Ecto neural progenitor cell (in vitro differentiated cells): ENCODE data around the gene PIWIL4.
"Not testable (repeated sequence)": the region's sequence is repeated elsewhere in the genome, so short reads cannot be mapped to it uniquely, and the experiment has no call there.

Experiments
- DNase-seq: peaks from one replicate; pipeline ENCODE4 v3.0.0-alpha.2; 2018; ENCODE audit warnings: low spot score

PIWIL4 gene

DNA sequence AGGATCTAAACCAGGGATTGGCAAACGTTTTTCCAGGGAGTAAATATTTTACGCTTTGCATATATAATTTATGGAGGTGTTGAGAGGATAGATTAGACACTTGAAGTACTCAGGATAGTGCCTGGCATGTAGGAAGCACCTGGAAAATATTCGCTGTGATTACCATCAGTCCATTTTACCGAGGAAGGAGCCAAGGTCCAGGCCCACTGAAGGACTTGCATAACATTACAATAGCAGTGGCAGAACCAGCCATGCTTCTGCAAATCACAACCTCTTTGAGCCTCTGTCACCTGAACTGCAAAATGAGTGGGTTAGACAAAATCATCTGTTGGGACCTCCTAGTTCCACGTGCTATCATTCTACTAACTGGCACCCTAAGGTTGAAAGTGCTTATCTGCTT is 18.0 kb upstream of the PIWIL4 start:
- DNase-seq = no peak

DNA sequence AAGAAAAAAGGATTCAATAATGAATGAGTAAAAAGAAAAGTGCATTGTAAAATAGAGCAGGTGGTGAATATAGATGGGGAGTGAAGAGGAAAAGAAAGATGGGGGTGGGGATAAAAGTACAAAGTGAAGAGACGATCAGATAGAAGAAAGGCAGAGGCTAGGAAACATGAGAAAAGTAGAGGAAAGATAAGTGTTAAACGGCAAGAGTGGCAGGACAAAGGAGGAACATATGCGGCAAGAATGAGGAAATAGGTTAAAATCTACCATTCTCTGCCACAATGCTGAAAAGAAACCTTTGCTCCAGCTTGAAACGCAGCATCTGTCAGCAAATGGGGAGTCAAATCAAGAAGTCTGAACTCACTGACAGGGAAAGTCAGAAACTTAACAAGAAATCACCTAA is 16.7 kb upstream of the PIWIL4 start:
- DNase-seq = no peak

- DNase-seq = no peak
Measured at GRCh38 chr11:94553938-94554337, 13.2 kb upstream of the PIWIL4 start.

- not testable (repeated sequence) for DNase-seq
Measured at GRCh38 chr11:94555752-94556329, 11.3 kb upstream of the PIWIL4 start.

GRCh38 chr11:94557421-94557820 is 9.7 kb upstream of the PIWIL4 start:
- DNase-seq = no peak

GRCh38 chr11:94557992-94558391 is 9.2 kb upstream of the PIWIL4 start:
- DNase-seq = no peak

- no peak for DNase-seq
Measured at GRCh38 chr11:94558468-94558867, 8.7 kb upstream of the PIWIL4 start.

DNA sequence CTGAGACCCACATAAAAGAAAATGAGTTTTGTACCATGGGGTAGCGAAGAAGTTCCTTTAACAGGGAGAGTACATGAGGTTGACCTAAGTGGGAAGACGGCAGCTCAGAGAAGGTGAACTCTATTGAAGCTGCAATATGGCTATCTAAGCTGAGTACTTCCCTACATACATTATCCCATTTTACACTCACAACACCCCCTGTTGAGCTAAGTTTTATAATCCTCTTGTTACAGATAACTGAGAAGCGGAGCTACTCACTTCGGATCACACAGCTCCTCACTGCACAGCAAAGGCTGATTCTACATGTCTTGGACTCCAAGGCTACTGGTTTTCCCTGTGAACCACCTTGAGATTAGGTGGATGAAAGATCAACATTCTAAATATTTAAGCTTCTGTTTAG is 8.2 kb upstream of the PIWIL4 start:
- no peak for DNase-seq

- DNase-seq = no peak
Measured at GRCh38 chr11:94559361-94559760, 7.8 kb upstream of the PIWIL4 start.

- DNase-seq = no peak
Measured at GRCh38 chr11:94560834-94561233, 6.3 kb upstream of the PIWIL4 start.

DNA sequence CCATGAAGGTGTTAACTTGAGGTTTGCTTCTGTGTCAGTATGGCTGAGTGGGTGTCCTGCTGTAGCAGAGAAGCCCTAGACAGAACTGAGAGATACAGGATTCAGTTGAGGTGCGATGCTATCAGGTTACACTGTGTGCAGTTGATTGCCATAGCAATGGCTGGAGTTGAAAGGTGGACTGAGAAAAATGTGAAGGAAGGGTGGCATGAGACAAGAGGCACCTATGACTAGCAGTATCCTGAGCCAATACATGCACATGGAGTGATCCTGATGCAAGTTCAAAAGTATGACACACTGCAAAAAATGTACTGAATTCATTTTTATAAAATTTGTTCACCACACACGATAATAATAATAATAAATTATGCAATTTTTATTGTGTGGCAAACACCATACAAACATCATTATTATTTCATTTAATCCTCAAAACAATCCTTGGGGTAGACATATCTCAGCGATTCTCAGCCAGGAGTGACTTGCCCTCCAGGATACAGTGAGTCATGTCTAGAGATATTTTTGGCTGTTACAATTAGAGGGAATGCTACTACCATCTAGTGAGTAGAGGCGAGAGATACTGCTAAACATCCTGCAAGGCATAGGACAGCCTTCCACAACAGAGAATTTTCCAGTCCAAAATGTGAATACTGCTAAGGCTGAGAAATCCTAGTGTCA is 3.9 kb upstream of the PIWIL4 start:
- DNase-seq = no peak

GRCh38 chr11:94563848-94564467 is 3.2 kb upstream of the PIWIL4 start:
- DNase-seq = no peak

DNA sequence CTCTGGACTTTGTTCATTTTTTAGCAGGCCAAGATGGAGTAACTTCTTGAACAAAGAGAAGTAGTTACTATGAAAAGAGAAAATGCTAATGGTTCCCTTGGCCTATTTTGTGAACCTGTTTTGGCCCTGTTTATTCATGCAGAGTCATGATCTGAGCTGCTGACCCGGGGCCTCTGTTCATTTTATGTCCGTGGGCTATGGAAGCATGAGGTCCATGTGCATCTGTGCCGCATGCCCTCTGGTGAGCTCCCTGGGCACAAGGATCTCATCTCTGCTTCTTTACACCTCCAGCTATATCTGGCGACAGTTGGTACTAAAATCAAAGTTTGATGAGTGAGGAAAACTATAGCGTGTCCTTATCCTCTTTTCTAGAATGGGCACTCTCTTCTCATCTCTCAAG is 1.0 kb downstream of the PIWIL4 start:
- DNase-seq = no peak

- DNase-seq = no peak
Measured at GRCh38 chr11:94568717-94569116, 1.5 kb downstream of the PIWIL4 start.

DNA sequence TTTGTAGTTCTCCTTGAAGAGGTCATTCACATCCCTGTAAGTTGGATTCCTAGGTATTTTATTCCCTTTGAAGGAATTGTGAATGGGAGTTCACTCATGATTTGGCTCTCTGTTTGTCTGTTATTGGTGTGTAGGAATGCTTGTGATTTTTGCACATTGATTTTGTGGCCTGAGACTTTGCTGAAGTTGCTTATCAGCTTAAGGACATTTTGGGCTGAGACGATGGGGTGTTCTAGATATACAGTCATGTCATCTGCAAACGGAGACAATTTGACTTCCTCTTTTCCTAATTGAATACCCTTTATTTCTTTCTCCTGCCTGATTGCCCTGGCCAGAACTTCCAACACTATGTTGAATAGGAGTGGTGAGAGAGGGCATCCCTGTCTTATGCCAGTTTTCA is 5.8 kb downstream of the PIWIL4 start:
- DNase-seq = not testable (repeated sequence)

GRCh38 chr11:94574193-94574961 is 7.2 kb downstream of the PIWIL4 start:
- DNase-seq = no peak

- DNase-seq = no peak
Measured at GRCh38 chr11:94576306-94576705, 9.1 kb downstream of the PIWIL4 start.

DNA sequence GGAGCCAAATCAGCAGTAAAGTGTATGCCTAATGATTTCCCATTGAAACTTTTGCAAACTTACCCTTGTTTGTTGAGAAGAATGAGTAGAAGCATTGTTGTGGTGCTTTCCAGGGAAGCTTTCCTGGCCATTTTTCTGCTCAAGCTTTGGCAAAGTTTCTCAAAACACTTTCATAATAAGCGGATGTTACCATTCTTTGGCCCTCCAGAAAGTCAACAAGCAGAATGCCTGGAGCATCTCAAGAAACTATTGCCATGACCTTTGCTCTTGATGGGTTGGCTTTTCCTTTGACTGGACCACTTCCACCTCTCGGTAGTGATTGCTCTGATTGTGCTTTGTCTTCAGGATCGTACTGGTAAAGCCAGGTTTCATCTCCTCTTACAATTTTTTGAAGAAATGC is 10.7 kb downstream of the PIWIL4 start:
- DNase-seq = no peak

- no peak for DNase-seq
Measured at GRCh38 chr11:94581926-94582325, 14.8 kb downstream of the PIWIL4 start.

DNA sequence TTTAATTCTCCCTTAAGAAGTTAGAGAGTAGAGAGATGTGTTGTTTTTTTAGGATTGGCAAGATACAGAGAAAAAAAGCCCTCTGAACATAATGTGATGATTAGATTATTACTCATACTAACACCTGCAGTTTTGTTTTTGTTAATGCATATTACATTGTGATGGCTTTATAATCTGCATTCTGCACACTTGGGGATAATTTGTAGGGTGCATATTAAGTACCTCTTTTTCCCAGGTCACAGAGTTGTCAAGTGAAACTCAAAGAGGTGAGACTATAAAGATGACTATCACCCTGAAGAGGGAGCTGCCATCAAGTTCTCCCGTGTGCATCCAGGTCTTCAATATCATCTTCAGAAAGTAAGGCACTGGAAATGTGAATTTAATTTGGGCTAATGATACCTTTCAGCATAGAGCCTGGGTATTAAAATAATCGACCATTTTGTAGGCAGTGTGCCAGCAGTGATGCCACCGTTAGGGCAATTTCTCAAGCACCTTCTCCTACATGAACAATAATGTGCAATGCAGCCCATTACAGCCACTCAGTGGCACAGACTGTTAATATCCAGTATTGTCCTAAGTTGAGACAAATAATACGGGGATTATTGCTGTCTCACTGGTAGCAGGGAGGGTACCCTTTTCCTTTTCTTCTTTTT is 16.2 kb downstream of the PIWIL4 start:
- no peak for DNase-seq

DNA sequence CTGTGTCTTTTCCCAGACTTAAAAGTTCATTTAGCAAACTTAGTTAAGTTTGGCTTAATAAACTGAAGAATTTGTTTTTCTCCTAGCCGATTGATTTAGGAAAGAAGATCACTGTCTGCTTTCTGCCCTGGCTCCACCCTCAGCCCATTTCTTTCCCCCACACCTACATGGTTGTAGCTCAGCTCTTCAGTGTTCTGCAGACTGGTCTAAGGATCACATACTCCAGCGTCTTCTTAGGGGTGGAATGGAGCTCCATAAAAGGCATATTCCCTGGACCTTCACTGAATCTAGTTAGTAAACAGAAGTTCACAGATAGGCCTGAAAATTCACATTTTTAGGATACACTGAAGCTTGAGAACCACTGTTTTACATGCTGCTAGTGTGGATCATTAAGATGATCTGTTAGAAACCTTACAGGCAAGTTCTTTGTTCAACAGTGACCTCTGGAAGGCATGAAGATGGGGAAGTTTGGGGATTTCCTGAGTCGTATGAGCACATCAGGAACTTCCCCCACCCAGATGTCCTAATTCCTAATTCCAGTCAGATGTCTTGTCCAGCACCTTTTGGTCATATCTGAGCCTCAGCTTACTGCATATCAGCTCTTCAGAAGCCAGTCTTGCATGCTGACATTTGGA is 16.8 kb downstream of the PIWIL4 start:
- DNase-seq = no peak

- no peak for DNase-seq
Measured at GRCh38 chr11:94584978-94585377, 17.8 kb downstream of the PIWIL4 start.
